ENCODE data around the gene ENPP3. TPM values are rescaled to one million over a fixed set of nuclear protein-coding genes. Genes with fewer than 3 reads are reported as not detected.

Gene ENPP3
- polyA plus RNA-seq, 1 of the 3 experiments (the other 2 are of a cell fraction), result not detected

DNA sequence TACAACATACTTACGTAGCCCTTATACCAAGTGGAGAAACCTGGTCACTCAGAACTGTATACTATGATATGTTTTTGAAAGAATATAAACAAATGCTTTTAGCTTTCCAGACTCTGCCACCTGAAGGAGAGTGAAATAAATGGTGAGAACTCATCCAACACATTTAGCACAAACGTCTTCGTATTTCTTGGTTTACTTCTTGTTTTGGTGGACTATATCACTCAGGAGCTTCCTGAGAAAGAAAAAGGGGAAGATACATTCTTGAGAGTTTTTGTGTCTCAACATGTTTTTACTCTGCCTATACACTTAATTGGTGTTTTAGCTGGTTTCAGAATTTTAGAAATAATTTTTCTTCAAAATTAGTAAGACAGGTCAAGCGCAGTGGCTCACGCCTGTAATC, 93.2 kb downstream of the ENPP3 start:
- WGBS (ENCODE audit: low lambda C conversion rate), result 26% methylated on average over 5 of the region's 5 CpGs
- Histone ChIP-seq H3K9me2 (no peaks in the 10 kb centered on the region), H3K9me3 (no peaks in the 10 kb centered on the region), H2AFZ (ENCODE audit: low read depth) (no peak overlapping the region), H3K4me2 (no peak overlapping the region), H3K4me1 (ENCODE audit: control insufficient read depth in 1 of 2, insufficient read depth in 2 of 2, low read depth in 1 of 2, low read length in 1 of 2) (no peaks in the 10 kb centered on the region), H3K4me3 (ENCODE audit: low read depth in 2 of 2, low read length in 1 of 2) (no peak overlapping the region), H3K79me2 (ENCODE audit: insufficient read depth) (no peaks in the 10 kb centered on the region), H3F3A (replicated peaks; ENCODE audit: insufficient read depth) (no peaks in the 10 kb centered on the region), H3K27ac (ENCODE audit: low read depth in 2 of 2, low read length in 1 of 2) (no peak overlapping the region), H3K9ac (no peak overlapping the region), H3K36me3 (replicated peaks in 1 of 2; ENCODE audit: control insufficient read depth in 1 of 2, insufficient read depth in 2 of 2, low read length in 1 of 2) (no peaks in the 10 kb centered on the region), H3K27me3 (ENCODE audit: insufficient read depth) (no peaks in the 10 kb centered on the region; the same call in 1 of the 2 replicates), H4K20me1 (ENCODE audit: insufficient read depth) (no peaks in the 10 kb centered on the region)
- TF ChIP-seq NFIC (IDR thresholded peaks at IDR 0.05; ENCODE audit: borderline replicate concordance) (no peak), SIN3A (IDR thresholded peaks at IDR 0.05; ENCODE audit: borderline replicate concordance, low read depth, low read length) (no peak), FOXJ3 (CRISPR knock-in tag; IDR thresholded peaks at IDR 0.05) (no peak), RXRA (IDR thresholded peaks at IDR 0.05; ENCODE audit: borderline replicate concordance, low read depth) (no peak), MXI1 (IDR thresholded peaks at IDR 0.05; ENCODE audit: low read depth, low read length) (no peak)
- DNase-seq, result no peak
- ChIA-PET CTCF (no interaction called here), POLR2A (no interaction called here)

DNA sequence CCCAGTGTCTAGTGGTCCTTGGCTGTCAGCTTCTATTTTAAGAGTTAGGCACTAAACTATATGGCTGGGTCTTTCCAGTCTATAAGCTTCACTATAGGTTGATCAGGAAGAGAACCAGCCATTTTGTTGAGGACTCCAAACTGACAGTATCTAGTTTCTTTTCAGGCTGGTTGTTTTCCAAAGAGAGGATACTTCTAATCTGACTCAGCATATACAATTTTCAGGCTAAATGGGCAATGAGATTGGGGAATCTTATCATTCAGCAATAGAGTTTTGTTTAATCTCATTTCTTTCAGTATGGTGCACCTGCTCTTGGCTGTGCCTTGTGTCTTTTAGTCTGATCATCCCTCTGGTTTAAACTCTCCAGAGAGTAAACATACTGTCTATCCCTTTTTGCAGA, 94.1 kb downstream of the ENPP3 start:
- H3K27me3 ChIP-seq (ENCODE audit: insufficient read depth), result no peaks in the 10 kb centered on the region; the same call in 1 of the 2 replicates
- no peaks in the 10 kb centered on the region for H4K20me1 ChIP-seq (ENCODE audit: insufficient read depth)
- no peak overlapping the region for H3K9ac ChIP-seq
- no peak overlapping the region for H3K27ac ChIP-seq (ENCODE audit: low read depth in 2 of 2, low read length in 1 of 2)
- H3F3A ChIP-seq (replicated peaks; ENCODE audit: insufficient read depth), result no peaks in the 10 kb centered on the region
- H3K4me1 ChIP-seq (ENCODE audit: control insufficient read depth in 1 of 2, insufficient read depth in 2 of 2, low read depth in 1 of 2, low read length in 1 of 2), result no peaks in the 10 kb centered on the region
- H3K9me2 ChIP-seq, result no peaks in the 10 kb centered on the region
- DNase-seq, result no peak
- no peak for TF ChIP-seq NFIC (IDR thresholded peaks at IDR 0.05; ENCODE audit: borderline replicate concordance)
- TF ChIP-seq TEAD4 (IDR thresholded peaks at IDR 0.05; ENCODE audit: borderline replicate concordance, insufficient read depth), result no peak
- no peak for TF ChIP-seq MXI1 (IDR thresholded peaks at IDR 0.05; ENCODE audit: low read depth, low read length)
- TF ChIP-seq FOXM1 (IDR thresholded peaks at IDR 0.05; ENCODE audit: low read depth), result no peak
- no peak for TF ChIP-seq TCF12 (IDR thresholded peaks at IDR 0.05)
- TF ChIP-seq, protein P1, sequence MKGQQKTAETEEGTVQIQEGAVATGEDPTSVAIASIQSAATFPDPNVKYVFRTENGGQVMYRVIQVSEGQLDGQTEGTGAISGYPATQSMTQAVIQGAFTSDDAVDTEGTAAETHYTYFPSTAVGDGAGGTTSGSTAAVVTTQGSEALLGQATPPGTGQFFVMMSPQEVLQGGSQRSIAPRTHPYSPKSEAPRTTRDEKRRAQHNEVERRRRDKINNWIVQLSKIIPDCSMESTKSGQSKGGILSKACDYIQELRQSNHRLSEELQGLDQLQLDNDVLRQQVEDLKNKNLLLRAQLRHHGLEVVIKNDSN (IDR thresholded peaks at IDR 0.05; ENCODE audit: borderline replicate concordance, low read depth), result no peak
- no peak for TF ChIP-seq POLR2AphosphoS5 (IDR thresholded peaks at IDR 0.05; ENCODE audit: low read depth, low read length)
- TF ChIP-seq, protein P2, sequence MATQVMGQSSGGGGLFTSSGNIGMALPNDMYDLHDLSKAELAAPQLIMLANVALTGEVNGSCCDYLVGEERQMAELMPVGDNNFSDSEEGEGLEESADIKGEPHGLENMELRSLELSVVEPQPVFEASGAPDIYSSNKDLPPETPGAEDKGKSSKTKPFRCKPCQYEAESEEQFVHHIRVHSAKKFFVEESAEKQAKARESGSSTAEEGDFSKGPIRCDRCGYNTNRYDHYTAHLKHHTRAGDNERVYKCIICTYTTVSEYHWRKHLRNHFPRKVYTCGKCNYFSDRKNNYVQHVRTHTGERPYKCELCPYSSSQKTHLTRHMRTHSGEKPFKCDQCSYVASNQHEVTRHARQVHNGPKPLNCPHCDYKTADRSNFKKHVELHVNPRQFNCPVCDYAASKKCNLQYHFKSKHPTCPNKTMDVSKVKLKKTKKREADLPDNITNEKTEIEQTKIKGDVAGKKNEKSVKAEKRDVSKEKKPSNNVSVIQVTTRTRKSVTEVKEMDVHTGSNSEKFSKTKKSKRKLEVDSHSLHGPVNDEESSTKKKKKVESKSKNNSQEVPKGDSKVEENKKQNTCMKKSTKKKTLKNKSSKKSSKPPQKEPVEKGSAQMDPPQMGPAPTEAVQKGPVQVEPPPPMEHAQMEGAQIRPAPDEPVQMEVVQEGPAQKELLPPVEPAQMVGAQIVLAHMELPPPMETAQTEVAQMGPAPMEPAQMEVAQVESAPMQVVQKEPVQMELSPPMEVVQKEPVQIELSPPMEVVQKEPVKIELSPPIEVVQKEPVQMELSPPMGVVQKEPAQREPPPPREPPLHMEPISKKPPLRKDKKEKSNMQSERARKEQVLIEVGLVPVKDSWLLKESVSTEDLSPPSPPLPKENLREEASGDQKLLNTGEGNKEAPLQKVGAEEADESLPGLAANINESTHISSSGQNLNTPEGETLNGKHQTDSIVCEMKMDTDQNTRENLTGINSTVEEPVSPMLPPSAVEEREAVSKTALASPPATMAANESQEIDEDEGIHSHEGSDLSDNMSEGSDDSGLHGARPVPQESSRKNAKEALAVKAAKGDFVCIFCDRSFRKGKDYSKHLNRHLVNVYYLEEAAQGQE (IDR thresholded peaks at IDR 0.05; ENCODE audit: low read depth, low read length), result no peak
- no peak for TF ChIP-seq NRF1 (IDR thresholded peaks at IDR 0.05; ENCODE audit: low read depth, low read length)
- no peak for TF ChIP-seq RAD21 (IDR thresholded peaks at IDR 0.05; ENCODE audit: low read length)
- TF ChIP-seq RCOR1 (IDR thresholded peaks at IDR 0.05; ENCODE audit: low read length), result no peak
- no peak for TF ChIP-seq JUND (IDR thresholded peaks at IDR 0.05)
- TF ChIP-seq SMC3 (IDR thresholded peaks at IDR 0.05; ENCODE audit: low read depth, low read length), result no peak
- TF ChIP-seq, protein P3, sequence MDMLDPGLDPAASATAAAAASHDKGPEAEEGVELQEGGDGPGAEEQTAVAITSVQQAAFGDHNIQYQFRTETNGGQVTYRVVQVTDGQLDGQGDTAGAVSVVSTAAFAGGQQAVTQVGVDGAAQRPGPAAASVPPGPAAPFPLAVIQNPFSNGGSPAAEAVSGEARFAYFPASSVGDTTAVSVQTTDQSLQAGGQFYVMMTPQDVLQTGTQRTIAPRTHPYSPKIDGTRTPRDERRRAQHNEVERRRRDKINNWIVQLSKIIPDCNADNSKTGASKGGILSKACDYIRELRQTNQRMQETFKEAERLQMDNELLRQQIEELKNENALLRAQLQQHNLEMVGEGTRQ (IDR thresholded peaks at IDR 0.05; ENCODE audit: borderline replicate concordance, low read depth, low read length), result no peak
- TF ChIP-seq ELF1 (IDR thresholded peaks at IDR 0.05), result no peak
- no peak for TF ChIP-seq MEF2A (IDR thresholded peaks at IDR 0.05; ENCODE audit: borderline replicate concordance, low read depth)
- no peak for TF ChIP-seq RFX5 (IDR thresholded peaks at IDR 0.05; ENCODE audit: low read length)
- TF ChIP-seq EP300 (IDR thresholded peaks at IDR 0.05; ENCODE audit: borderline replicate concordance in 1 of 2, low read depth in 1 of 2, low read length in 1 of 2), result no peak
- TF ChIP-seq, protein P4, sequence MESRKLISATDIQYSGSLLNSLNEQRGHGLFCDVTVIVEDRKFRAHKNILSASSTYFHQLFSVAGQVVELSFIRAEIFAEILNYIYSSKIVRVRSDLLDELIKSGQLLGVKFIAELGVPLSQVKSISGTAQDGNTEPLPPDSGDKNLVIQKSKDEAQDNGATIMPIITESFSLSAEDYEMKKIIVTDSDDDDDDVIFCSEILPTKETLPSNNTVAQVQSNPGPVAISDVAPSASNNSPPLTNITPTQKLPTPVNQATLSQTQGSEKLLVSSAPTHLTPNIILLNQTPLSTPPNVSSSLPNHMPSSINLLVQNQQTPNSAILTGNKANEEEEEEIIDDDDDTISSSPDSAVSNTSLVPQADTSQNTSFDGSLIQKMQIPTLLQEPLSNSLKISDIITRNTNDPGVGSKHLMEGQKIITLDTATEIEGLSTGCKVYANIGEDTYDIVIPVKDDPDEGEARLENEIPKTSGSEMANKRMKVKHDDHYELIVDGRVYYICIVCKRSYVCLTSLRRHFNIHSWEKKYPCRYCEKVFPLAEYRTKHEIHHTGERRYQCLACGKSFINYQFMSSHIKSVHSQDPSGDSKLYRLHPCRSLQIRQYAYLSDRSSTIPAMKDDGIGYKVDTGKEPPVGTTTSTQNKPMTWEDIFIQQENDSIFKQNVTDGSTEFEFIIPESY (IDR thresholded peaks at IDR 0.05; ENCODE audit: borderline replicate concordance, low read depth), result no peak
- no peak overlapping the region for H3K4me2 ChIP-seq
- H3K9me3 ChIP-seq, result no peaks in the 10 kb centered on the region
- no peak overlapping the region for H3K4me3 ChIP-seq (ENCODE audit: low read depth in 2 of 2, low read length in 1 of 2)
- POLR2A ChIA-PET, result no interaction called here
- no peak overlapping the region for H2AFZ ChIP-seq (ENCODE audit: low read depth)
- H3K79me2 ChIP-seq (ENCODE audit: insufficient read depth), result no peaks in the 10 kb centered on the region
- CTCF ChIA-PET, result interaction anchor here (1.4 kb wide), 1 partner anchor 36 kb away, joined by 3 read pairs; no protein-coding TSS in a partner anchor
- H3K36me3 ChIP-seq (replicated peaks in 1 of 2; ENCODE audit: control insufficient read depth in 1 of 2, insufficient read depth in 2 of 2, low read length in 1 of 2), result no peaks in the 10 kb centered on the region
